Activated T-cell treated with anti-CD3 and anti-CD28 coated beads for 4 hours (primary cell): ENCODE data around the gene SDR39U1.

ENCODE experiments used
- DNase-seq: peaks from one replicate; pipeline ENCODE4 v3.0.0-alpha.2; 2020

The SDR39U1 gene

DNA sequence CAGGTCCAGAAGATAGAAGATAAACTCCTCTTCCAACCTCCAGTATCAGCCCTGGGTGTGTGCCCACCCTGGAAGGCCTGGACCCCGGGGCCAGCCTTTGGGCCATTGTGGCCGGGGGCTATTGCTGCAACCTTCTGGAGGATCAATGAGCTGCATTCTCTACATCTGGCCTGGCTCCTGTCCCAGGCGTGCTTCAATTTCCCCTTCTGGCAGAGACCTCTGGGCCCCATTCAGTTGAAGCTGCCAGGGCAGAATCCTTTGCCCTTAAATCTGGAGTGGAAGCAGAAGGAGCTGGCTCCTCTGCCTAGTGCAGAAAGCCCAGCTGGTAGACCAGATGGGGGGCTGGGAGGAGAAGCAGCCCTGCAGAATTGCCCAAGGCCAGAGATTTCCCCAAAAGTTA lies 33.8 kb downstream of the SDR39U1 start:
- no peak for DNase-seq

- DNase-seq: no peak
Observed at GRCh38 chr14:24407608-24408325, 34.8 kb downstream of the SDR39U1 start.

DNA sequence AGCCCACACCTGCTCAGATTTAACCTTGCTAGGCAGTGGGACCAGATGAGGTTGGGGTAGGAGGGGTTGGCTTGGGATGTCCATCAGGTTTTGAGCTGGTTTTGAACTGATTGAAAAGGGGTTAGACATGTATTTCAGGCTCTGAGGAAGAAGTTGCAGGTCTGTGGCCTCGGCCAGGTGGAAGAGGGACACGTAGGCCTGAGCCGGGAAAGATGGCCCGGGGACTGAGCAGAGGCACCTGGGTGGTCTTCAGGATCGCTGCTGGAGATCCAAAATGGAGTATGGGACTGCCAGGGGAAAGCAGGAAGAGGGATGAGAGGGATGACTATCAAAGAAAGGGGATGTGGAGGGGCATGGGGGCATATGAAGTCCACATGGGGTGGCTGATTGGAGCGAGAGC lies 36.2 kb downstream of the SDR39U1 start:
- DNase-seq: no peak

- DNase-seq: no peak
Observed at GRCh38 chr14:24404814-24405213, 37.8 kb downstream of the SDR39U1 start.

DNA sequence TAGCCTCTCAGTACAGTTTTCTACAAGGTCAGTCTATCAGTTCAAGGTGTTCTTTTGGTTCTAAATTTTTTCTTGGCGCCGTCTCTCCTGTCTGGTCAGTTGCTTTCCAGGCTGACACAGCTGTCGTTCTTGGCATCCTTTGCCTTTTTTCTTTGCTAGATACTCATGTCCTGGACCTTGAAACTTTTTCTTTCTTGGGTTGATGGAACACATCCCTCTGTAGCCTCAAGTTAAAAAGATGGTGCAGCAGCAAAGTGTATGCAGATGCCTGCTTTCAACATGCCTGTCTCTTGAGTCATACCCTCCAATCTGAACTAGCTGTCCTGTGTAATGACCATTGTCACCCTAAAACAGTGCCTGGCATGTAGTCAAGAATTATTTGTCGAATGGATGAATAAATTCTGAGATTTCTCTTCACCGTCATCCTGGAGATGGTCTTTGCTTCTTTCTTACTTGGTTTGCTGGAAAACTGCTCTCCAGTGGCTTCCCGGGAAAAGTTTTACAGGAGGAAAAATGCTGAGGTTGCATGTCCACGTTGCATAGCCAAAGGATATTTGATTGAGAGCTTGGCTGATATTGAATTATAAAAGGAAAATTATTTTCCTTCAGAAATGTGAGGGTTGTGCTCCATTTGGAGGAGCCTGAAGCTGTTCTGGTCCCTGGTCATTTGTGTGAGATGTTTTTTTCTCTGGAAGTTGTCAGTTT lies 39.1 kb downstream of the SDR39U1 start:
- no peak for DNase-seq

- DNase-seq: no peak
Observed at GRCh38 chr14:24401810-24402702, 40.5 kb downstream of the SDR39U1 start.

DNA sequence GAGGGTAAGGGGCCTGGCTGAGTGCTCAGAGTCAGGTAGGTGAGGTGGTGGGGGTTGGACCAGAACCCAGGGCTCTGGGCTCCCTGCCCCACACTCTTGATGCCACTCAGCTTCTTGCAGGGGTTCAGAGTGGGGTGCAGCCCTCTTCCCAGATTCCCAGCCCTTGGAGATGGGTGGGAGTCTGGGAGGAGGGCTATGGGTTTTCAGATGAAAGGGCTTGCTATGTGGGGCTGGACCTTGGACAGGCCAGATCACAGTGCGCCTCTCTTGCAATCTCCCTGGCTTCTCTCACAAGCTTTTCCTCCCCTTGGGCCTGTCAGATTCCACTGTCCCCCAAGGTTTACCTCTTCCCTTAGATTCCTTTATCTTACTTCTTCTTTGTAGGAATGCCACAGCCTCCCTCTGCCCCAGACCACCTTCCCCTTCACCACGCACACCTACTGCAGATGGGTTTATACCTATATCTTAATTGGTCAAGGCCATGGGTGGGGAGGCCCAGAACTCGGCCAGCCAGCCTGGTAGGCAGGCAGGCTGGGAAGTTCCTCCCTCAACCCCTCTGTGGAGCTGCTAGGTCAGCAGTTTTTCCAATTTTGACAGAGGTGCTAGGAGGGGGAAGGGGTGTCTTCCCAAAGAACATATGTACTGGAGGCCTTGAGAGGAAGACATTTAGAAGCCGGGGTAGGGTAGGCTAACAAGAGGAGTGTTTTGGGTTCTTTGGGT lies 42.4 kb downstream of the SDR39U1 start:
- no peak for DNase-seq

DNA sequence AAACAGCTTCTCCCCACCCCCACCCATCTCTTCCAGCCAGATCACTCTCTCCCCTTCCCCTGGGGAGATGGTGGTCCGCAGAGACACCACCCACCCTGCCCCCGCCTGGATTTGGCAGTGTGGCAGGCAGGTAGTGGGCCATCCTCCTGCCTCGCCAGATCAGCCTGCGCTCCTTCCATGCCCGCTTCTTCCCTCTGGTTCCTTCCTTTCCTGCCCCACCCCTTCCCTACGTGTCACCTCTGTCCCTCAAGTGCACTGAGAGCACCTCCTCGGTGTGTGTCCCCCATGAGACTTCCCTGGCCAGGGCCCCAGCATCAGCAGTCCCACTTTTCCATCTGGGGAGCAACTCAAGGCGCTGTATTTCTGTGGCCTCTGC lies 43.1 kb downstream of the SDR39U1 start:
- no peak for DNase-seq

DNA sequence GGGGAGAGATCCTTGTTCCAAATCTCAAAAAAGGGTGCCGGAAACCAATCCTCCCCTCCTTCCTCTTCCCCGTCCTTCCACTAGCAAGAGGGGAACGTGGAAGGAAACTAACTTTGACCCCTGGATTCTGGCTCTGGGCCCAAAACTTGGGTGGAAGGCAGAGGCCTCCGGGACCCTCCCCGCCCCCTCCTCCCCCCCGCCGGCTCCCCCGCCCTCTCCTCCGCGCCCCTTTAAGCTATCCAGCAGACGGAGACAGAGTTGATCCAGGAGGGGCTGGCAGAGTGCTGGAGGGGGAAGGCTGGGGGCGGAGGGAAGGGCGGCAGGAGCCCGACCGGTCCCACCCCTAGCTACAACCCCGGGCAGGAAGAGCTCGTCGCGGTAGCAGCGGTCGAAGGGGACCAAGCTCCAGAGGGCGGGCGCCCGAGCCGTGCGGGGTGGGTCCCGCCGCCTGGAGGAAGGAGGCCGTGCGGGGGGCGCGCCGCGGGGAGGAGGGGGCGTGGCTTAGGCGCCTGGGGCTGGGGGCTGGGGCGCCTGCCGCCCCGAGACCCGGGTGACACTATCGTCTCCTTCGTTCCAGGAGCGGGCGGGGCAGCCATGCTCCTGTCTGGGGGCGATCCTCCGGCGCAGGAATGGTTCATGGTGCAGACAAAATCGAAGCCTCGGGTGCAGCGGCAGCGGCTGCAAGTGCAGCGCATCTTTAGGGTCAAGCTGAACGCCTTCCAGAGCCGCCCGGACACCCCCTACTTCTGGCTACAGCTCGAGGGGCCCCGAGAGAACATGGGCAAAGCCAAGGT lies 43.7 kb downstream of the SDR39U1 start, which contains the start of gene NYNRIN:
TSS of gene NYNRIN (plus strand) at position 351 of the 794 bp plus-strand sequence. CDS start at position 595, 244 bp downstream.
- no peak for DNase-seq

- no peak for DNase-seq
Observed at GRCh38 chr14:24398293-24398652, 44.3 kb downstream of the SDR39U1 start.

DNA sequence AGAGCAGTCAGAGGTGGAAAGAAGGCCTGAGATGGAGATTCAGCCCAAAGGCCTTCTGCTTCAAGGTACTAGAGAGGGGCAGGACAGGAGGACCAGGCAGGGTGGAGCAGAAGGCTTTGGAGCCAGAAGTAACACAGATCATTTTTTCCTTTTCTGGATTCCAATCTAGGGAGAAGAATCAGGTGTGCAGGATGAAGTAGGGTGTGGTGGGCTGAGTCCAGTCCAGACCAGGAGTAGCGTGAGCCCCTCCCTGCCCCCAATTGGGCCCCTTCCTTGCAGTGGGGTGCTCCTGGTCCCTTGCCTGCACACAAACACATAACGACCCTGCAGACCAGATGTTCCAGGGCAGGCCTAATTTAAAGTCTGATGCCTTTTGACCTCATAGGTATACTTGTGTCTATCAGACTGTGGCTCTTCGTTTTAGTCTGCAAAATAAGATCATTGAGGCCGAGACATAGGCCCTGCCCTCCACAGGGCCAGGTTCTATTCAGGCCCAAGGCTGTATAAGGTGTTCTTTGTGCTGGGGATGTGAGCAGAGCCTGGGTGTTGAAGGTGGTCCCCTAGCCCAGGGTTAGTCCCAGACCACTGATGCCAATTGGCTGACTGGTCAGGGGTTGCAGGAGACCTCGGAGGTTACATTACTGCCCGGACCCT lies 44.8 kb downstream of the SDR39U1 start:
- no peak for DNase-seq

GRCh38 chr14:24395609-24396582 lies 46.7 kb downstream of the SDR39U1 start:
- no peak for DNase-seq

DNA sequence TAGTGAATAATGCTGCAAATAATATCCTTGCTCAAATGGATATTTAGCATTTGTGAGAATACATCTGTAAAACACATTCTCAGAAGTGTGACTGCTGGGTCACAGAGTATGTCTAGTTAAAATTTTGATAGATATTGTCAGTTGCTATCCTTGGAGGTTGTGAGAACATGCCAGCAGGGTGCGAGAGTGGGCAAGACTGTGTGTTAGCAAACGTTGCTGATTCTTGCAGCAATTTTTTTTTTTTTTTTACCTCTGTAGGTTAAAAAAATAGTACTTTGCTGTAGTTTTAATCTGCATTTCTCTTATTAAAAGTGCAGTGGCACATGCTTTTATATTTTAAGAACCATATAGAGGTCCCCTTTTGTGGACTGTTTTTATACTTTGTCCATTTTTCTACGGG lies 48.3 kb downstream of the SDR39U1 start:
- DNase-seq: no peak

GRCh38 chr14:24392325-24393091 lies 50.1 kb downstream of the SDR39U1 start:
- DNase-seq: no peak

GRCh38 chr14:24390701-24391468 lies 51.7 kb downstream of the SDR39U1 start:
- no peak for DNase-seq
